ENCODE results near the gene CTBP1. TPM values are rescaled to one million over a fixed set of nuclear protein-coding genes. Genes with fewer than 3 reads are reported as not detected.

The CTBP1 gene
- total RNA-seq, 1 experiment from 2014 or later, result 210 TPM

GRCh38 chr4:1285151-1285789 is 36.3 kb upstream of the CTBP1 start:
- no peak for DNase-seq (ENCODE audit: low read depth)

GRCh38 chr4:1283711-1284110 is 34.8 kb upstream of the CTBP1 start:
- DNase-seq (ENCODE audit: low read depth), result no peak

- no peak for DNase-seq (ENCODE audit: low read depth)
Observed at GRCh38 chr4:1279253-1279652, 30.3 kb upstream of the CTBP1 start.

GRCh38 chr4:1277667-1278665 is 29.0 kb upstream of the CTBP1 start:
- DNase-seq (ENCODE audit: low read depth), result no peak

- DNase-seq (ENCODE audit: low read depth), result no peak
Observed at GRCh38 chr4:1276984-1277383, 28.1 kb upstream of the CTBP1 start.

GRCh38 chr4:1274871-1275270 is 25.9 kb upstream of the CTBP1 start:
- no peak for DNase-seq (ENCODE audit: low read depth)

- no peak for DNase-seq (ENCODE audit: low read depth)
Observed at GRCh38 chr4:1271686-1272085, 22.8 kb upstream of the CTBP1 start.

GRCh38 chr4:1269209-1269608 is 20.3 kb upstream of the CTBP1 start:
- no peak for DNase-seq (ENCODE audit: low read depth)

GRCh38 chr4:1266881-1267763 is 18.2 kb upstream of the CTBP1 start:
- no peak for DNase-seq (ENCODE audit: low read depth)

- DNase-seq (ENCODE audit: low read depth), result no peak
Observed at GRCh38 chr4:1265351-1265750, 16.4 kb upstream of the CTBP1 start.

GRCh38 chr4:1264942-1265341 is 16.0 kb upstream of the CTBP1 start:
- no peak for DNase-seq (ENCODE audit: low read depth)

- no peak for DNase-seq (ENCODE audit: low read depth)
Observed at GRCh38 chr4:1261107-1261928, 12.4 kb upstream of the CTBP1 start.

- DNase-seq (ENCODE audit: low read depth), result peak; percentile 20
Observed at GRCh38 chr4:1260418-1261106, 11.6 kb upstream of the CTBP1 start.

- no peak for DNase-seq (ENCODE audit: low read depth)
Observed at GRCh38 chr4:1259966-1260365, 11.0 kb upstream of the CTBP1 start.

- DNase-seq (ENCODE audit: low read depth), result no peak
Observed at GRCh38 chr4:1258457-1258856, 9.5 kb upstream of the CTBP1 start.

- no peak for DNase-seq (ENCODE audit: low read depth)
Observed at GRCh38 chr4:1255699-1256098, 6.8 kb upstream of the CTBP1 start.

GRCh38 chr4:1255151-1255550 is 6.2 kb upstream of the CTBP1 start:
- DNase-seq (ENCODE audit: low read depth), result peak; percentile 21

GRCh38 chr4:1253831-1254230 is 4.9 kb upstream of the CTBP1 start:
- no peak for DNase-seq (ENCODE audit: low read depth)

GRCh38 chr4:1252928-1253492 is 4.1 kb upstream of the CTBP1 start:
- no peak for DNase-seq (ENCODE audit: low read depth)

- DNase-seq (ENCODE audit: low read depth), result no peak
Observed at GRCh38 chr4:1251773-1252066, 2.8 kb upstream of the CTBP1 start.
